Gastrocnemius medialis (tissue), 4 donors: ENCODE data around the gene RPP14. TPM values are rescaled to one million over a fixed set of nuclear protein-coding genes. Genes with fewer than 3 reads are reported as not detected.
"Not testable (repeated sequence)": the region's sequence is repeated elsewhere in the genome, so short reads cannot be mapped to it uniquely, and the experiment has no call there.

Experiments
- ATAC-seq, 2 donors: fragments of 150-250 bp; one replicate each; pipeline ENCODE4 v1.9.1; 2016
- DNase-seq, 2 donors: peaks; one replicate each; pipeline ENCODE4 v3.0.0-alpha.2; 2019
- H3K27ac ChIP-seq, 4 donors: fragments of 200-600 bp; sonication (generic); 1 replicate in 1 of 4; 2 replicates in 3 of 4; pipeline ENCODE4 v1.5.1; 2016 to 2018; ENCODE audit warnings: mild to moderate bottlenecking in 2 of 4, moderate library complexity in 1 of 4
- H3K27me3 ChIP-seq, 3 donors: fragments of 200-600 bp; sonication (generic) in 2 of 3; 1 replicate in 1 of 3; 2 replicates in 2 of 3; pipeline versions ENCODE4 v1.5.1 to v1.6.0; 2016 to 2019; ENCODE audit warnings: mild to moderate bottlenecking in 1 of 3, moderate library complexity in 1 of 3
- H3K36me3 ChIP-seq, 2 donors: fragments of 200-600 bp; sonication (generic) in 1 of 2; one replicate each; pipeline ENCODE4 v1.5.1; 2017 to 2018
- H3K4me1 ChIP-seq, 2 donors: fragments of 200-600 bp; sonication (generic) in 1 of 2; one replicate each; pipeline ENCODE4 v1.5.1; 2016 to 2017; ENCODE audit warnings: mild to moderate bottlenecking in 2 of 2
- H3K4me3 ChIP-seq, 4 donors: fragments of 200-600 bp; sonication (generic) in 3 of 4; 1 replicate in 1 of 4; 2 replicates in 3 of 4; pipeline ENCODE4 v1.5.1; 2016 to 2019; ENCODE audit warnings: mild to moderate bottlenecking in 2 of 4
- H3K9me3 ChIP-seq, 3 donors: fragments of 200-600 bp; sonication (generic) in 2 of 3; 1 replicate in 1 of 3; 2 replicates in 2 of 3; pipeline ENCODE4 v1.5.1; 2016 to 2019
- CTCF ChIP-seq, 5 experiments: fragments of 450-650 bp in 3 of 5; fragments of 200-600 bp in 2 of 5; sonication (generic) in 2 of 5; IDR thresholded peaks in 4 of 5; conservative IDR thresholded peaks in 1 of 5; 1 replicate in 4 of 5; 2 replicates in 1 of 5; pipeline ENCODE4 v1.5.1; 2016 to 2019; ENCODE audit warnings: antibody characterized with exemption in 5 of 5, mild to moderate bottlenecking in 3 of 5, moderate library complexity in 3 of 5
- POLR2A ChIP-seq, 2 donors: fragments of 450-650 bp; IDR thresholded peaks; one replicate each; pipeline ENCODE4 v1.6.1; 2017; ENCODE audit warnings: antibody characterized with exemption in 2 of 2, mild to moderate bottlenecking in 2 of 2, moderate library complexity in 2 of 2
- in situ Hi-C, 4 donors: fragments of 200-750 bp; cut with MboI; loops; one replicate each; pipeline versions ENCODE4 v1.15.0 to v1.8.0; 2017; ENCODE audit warnings: low sequenced_read_pairs in 4 of 4
- intact Hi-C: fragments of 100-400 bp; cut with DNase I; formaldehyde crosslinking; loops from one replicate; pipeline ENCODE4 v1.15.1; 2023; ENCODE audit warnings: low total_unique reads
- total RNA-seq, 4 donors: library from RNA; depleted of rRNA; stranded (reverse); fragments of >200 nt; gene quantifications; one replicate each; pipeline versions ENCODE4 v1.1.0 to v1.2.3, GENCODE V29; 2016

RPP14 gene
- total RNA-seq, 4 donors from 2014 or later = 16.6 to 28.9 (median 17.1) TPM

DNA sequence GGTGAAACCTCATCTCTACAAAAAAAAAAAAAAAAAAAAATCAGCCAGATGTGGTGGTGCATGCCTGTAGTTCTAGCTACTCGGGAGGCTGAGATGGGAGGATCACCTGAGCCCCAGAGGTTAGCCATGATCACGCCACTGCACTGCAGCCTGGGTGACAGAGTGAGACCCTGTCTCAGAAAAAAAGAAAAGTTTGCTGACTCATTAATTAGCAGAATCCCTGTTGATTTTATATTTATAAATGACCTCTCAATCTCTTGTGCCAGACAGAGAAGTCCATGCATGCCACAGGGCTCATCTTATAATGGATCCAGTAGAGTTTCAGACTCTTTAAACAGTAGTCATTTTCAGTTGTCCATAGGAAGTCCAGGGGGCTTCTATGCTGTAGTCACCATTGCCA is 35.6 kb upstream of the RPP14 start:
- no peak overlapping the region for H3K27ac ChIP-seq
- no peak for TF ChIP-seq CTCF (IDR thresholded peaks at IDR 0.05 in 4 of 5, conservative IDR thresholded peaks at IDR 0.05 in 1 of 5)
- TF ChIP-seq POLR2A (IDR thresholded peaks at IDR 0.05) = no peak
- in situ Hi-C loops = no loop called here
- DNase-seq (no peak), ATAC-seq (no peak)
- H3K9me3 ChIP-seq = no peaks in the 10 kb centered on the region
- intact Hi-C loops = no loop called here
- H3K4me3 ChIP-seq = no peak overlapping the region
- H3K4me1 ChIP-seq = peaks cover 0 to 7% of the 10 kb centered on the region in 2 donors
- peaks cover 0 to 9% of the 10 kb centered on the region in 2 donors for H3K36me3 ChIP-seq
- H3K27me3 ChIP-seq = no peaks in the 10 kb centered on the region

GRCh38 chr3:58271901-58272501 is 34.0 kb upstream of the RPP14 start:
- peaks cover 0 to 13% of the 10 kb centered on the region in 2 donors for H3K36me3 ChIP-seq

GRCh38 chr3:58272891-58273290 is 33.2 kb upstream of the RPP14 start:
- no peaks in the 10 kb centered on the region for H3K27me3 ChIP-seq
- no peak overlapping the region for H3K27ac ChIP-seq
- intact Hi-C loops (no loop called here), in situ Hi-C loops (no loop called here)
- no peaks in the 10 kb centered on the region for H3K9me3 ChIP-seq
- TF ChIP-seq POLR2A (IDR thresholded peaks at IDR 0.05) = no peak
- H3K36me3 ChIP-seq = peaks cover 0 to 13% of the 10 kb centered on the region in 2 donors
- H3K4me3 ChIP-seq = no peak overlapping the region
- no peak for DNase-seq
- peaks cover 0 to 7% of the 10 kb centered on the region in 2 donors for H3K4me1 ChIP-seq
- no peak for ATAC-seq

More at GRCh38 chr3:58271901-58272501, 34.0 kb upstream of the RPP14 start:
- TF ChIP-seq POLR2A (IDR thresholded peaks at IDR 0.05) (no peak), CTCF (IDR thresholded peaks at IDR 0.05 in 4 of 5, conservative IDR thresholded peaks at IDR 0.05 in 1 of 5) (no peak)
- in situ Hi-C loops (no loop called here), intact Hi-C loops (no loop called here)
- ATAC-seq (no peak), DNase-seq (no peak)
- H3K27ac ChIP-seq = no peak overlapping the region
- peaks cover 0 to 7% of the 10 kb centered on the region in 2 donors for H3K4me1 ChIP-seq
- H3K27me3 ChIP-seq = no peaks in the 10 kb centered on the region
- no peak overlapping the region for H3K4me3 ChIP-seq
- H3K9me3 ChIP-seq = no peaks in the 10 kb centered on the region

DNA sequence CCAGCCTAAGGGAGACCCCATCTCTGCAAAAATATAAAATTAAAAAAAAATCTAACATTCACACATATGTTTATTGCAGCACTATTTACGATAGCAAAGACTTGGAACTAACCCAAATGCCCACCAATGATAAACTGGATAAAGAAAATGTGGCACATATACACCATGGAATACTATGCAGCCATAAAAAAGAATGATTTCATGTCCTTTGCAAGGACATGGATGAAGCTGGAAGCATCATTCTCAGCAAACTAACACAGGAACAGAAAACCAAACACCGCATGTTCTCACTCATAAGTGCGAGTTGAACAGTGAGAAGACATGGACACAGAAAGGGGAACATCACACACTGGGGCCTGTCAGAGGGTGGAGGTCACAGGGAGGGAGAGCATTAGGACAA is 32.7 kb upstream of the RPP14 start:
- H3K4me3 ChIP-seq, ATAC-seq, H3K4me1 ChIP-seq, H3K9me3 ChIP-seq, in situ Hi-C loops, H3K27ac ChIP-seq, DNase-seq, H3K27me3 ChIP-seq, intact Hi-C loops: not testable (repeated sequence)
- peaks cover 0 to 13% of the 10 kb centered on the region in 2 donors for H3K36me3 ChIP-seq

GRCh38 chr3:58274027-58274614 is 31.9 kb upstream of the RPP14 start:
- peaks cover 0 to 13% of the 10 kb centered on the region in 2 donors for H3K36me3 ChIP-seq
- no peaks in the 10 kb centered on the region for H3K9me3 ChIP-seq
- no peak for ATAC-seq
- no peak overlapping the region for H3K27ac ChIP-seq
- no peak for TF ChIP-seq POLR2A (IDR thresholded peaks at IDR 0.05)
- TF ChIP-seq CTCF (IDR thresholded peaks at IDR 0.05 in 4 of 5, conservative IDR thresholded peaks at IDR 0.05 in 1 of 5) = no peak
- in situ Hi-C loops = no loop called here
- intact Hi-C loops = no loop called here
- DNase-seq = no peak
- no peaks in the 10 kb centered on the region for H3K27me3 ChIP-seq
- H3K4me1 ChIP-seq = peaks cover 0 to 7% of the 10 kb centered on the region in 2 donors
- H3K4me3 ChIP-seq = no peak overlapping the region
